KOPT-K1 (cell line): Measurements from ENCODE around the gene MLF2.
A peak's percentile ranks its signal among the peaks of the same experiment; 100 is the strongest.
"Not testable (repeated sequence)": the region's sequence is repeated elsewhere in the genome, so short reads cannot be mapped to it uniquely, and the experiment has no call there.

Experiments used
- H3K27ac ChIP-seq: fragments of 200-600 bp; sonication (generic); 2 replicates; pipeline ENCODE4 v1.5.1; 2016; ENCODE audit warnings: antibody characterized with exemption, mild to moderate bottlenecking, low read depth, low read length; ENCODE audit not compliant: poor library complexity, severe bottlenecking
- H3K36me3 ChIP-seq: fragments of 200-600 bp; sonication (generic); 2 replicates; pipeline ENCODE4 v1.5.1; 2017; ENCODE audit warnings: antibody characterized with exemption, mild to moderate bottlenecking, low read length, moderate library complexity; ENCODE audit not compliant: insufficient read depth
- H3K9me3 ChIP-seq: fragments of 200-600 bp; sonication (generic); 2 replicates; pipeline ENCODE4 v1.5.1; 2017; ENCODE audit warnings: antibody characterized with exemption, low read length, mild to moderate bottlenecking; ENCODE audit not compliant: insufficient read depth, poor library complexity, severe bottlenecking

The MLF2 gene

DNA sequence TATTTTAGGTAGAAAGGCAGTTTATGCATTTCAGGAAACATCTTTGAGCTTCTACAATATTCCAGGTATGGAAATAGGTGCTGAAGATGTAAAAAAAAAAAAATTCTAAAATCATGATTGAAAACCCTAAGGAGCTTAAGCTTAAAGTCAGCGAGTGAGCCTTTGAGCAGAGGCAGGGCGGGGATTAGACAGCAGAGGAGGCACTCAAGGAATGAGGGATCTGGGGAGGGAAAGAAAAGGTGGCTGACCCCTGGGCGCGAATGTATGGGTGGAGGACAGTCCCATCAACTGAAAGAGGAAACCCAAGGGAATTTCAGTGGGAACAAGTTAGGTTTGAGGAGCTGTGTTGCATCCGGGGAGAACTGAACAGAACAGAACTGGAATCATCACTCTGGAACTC, 6.8 kb upstream of the MLF2 start:
- no peak overlapping the region for H3K27ac ChIP-seq

GRCh38 chr12:6758506-6759095, 5.7 kb upstream of the MLF2 start:
- H3K9me3 ChIP-seq: no peaks in the 10 kb centered on the region
- no peaks in the 10 kb centered on the region for H3K36me3 ChIP-seq
- H3K27ac ChIP-seq: no peak overlapping the region

More for the DNA sequence above, 6.8 kb upstream of the MLF2 start:
- Histone ChIP-seq H3K36me3 (no peaks in the 10 kb centered on the region), H3K9me3 (no peaks in the 10 kb centered on the region)

- no peak overlapping the region for H3K27ac ChIP-seq
- H3K9me3 ChIP-seq: no peaks in the 10 kb centered on the region
- no peaks in the 10 kb centered on the region for H3K36me3 ChIP-seq
Observed at GRCh38 chr12:6757028-6757690, 4.2 kb upstream of the MLF2 start.

GRCh38 chr12:6754411-6754810, 1.5 kb upstream of the MLF2 start:
- H3K36me3 ChIP-seq: peaks cover 27% of the 10 kb centered on the region
- no peaks in the 10 kb centered on the region for H3K9me3 ChIP-seq
- no peak overlapping the region for H3K27ac ChIP-seq

GRCh38 chr12:6753772-6754356, 923 bp upstream of the MLF2 start:
- H3K27ac ChIP-seq: peak overlapping the region; percentile 81
- peaks cover 32% of the 10 kb centered on the region for H3K36me3 ChIP-seq
- no peaks in the 10 kb centered on the region for H3K9me3 ChIP-seq

- Histone ChIP-seq H3K27ac (peak overlapping the region; percentile 81), H3K36me3 (peaks cover 47% of the 10 kb centered on the region), H3K9me3 (no peaks in the 10 kb centered on the region)
Observed at GRCh38 chr12:6752167-6752920, 597 bp downstream of the MLF2 start.

- H3K27ac ChIP-seq: no peak overlapping the region
- peaks cover 53% of the 10 kb centered on the region for H3K36me3 ChIP-seq
- H3K9me3 ChIP-seq: no peaks in the 10 kb centered on the region
Observed at GRCh38 chr12:6751767-6752166, 1.2 kb downstream of the MLF2 start.

- H3K27ac ChIP-seq: no peak overlapping the region
- H3K9me3 ChIP-seq: no peaks in the 10 kb centered on the region
- H3K36me3 ChIP-seq: peaks cover 66% of the 10 kb centered on the region
Observed at GRCh38 chr12:6750506-6750905, 2.4 kb downstream of the MLF2 start.

GRCh38 chr12:6748761-6749160, 4.2 kb downstream of the MLF2 start:
- no peak overlapping the region for H3K27ac ChIP-seq
- peaks cover 69% of the 10 kb centered on the region for H3K36me3 ChIP-seq

DNA sequence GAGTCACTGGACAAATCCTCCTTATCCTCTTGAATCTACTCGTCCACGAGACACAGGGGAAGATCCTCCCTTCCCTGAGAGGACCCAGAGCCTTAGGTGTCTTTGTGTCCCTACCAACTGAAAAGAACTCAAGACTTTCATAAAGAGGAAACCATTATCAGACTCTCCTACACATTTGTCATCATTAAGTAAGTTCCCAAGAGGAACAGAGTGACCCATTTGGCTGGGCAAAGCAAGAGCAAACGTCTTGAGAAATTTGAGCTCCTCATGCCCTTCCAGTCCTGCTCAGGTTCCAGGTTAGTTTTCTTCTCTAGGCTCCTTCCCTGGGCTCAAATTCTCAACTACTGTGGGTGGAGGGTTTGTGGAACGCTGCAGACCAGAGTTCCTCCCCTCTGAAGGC, 5.7 kb downstream of the MLF2 start:
- Histone ChIP-seq H3K9me3 (no peaks in the 10 kb centered on the region), H3K27ac (no peak overlapping the region), H3K36me3 (peaks cover 69% of the 10 kb centered on the region)

More at GRCh38 chr12:6748761-6749160, 4.2 kb downstream of the MLF2 start:
- H3K9me3 ChIP-seq: no peaks in the 10 kb centered on the region

- Histone ChIP-seq H3K27ac (no peak overlapping the region), H3K9me3 (no peaks in the 10 kb centered on the region), H3K36me3 (peaks cover 57% of the 10 kb centered on the region)
Observed at GRCh38 chr12:6745741-6746525, 7.0 kb downstream of the MLF2 start.

- H3K36me3 ChIP-seq: peaks cover 31% of the 10 kb centered on the region
- H3K27ac ChIP-seq, H3K9me3 ChIP-seq: not testable (repeated sequence)
Observed at GRCh38 chr12:6743300-6743699, 9.6 kb downstream of the MLF2 start.

DNA sequence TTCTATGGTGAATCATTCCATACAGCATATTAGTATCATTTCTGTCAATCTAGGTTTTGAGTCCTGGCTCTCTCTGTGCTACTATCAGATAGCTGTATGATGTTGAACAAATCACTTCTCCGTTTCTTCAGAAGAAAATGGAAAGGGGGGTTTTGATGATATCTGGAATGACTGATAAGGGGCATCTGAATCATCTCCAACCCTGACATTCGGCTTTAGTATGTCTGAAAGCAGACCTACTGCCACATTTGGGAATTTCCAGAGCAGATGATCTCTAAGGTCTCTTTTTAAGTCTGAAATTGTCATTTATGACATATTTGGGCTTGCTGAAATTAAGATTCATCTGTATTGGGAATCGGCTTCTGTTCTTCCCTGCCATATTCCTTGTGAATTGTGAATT, 10.1 kb downstream of the MLF2 start:
- H3K36me3 ChIP-seq: peaks cover 26% of the 10 kb centered on the region
- no peaks in the 10 kb centered on the region for H3K9me3 ChIP-seq
- H3K27ac ChIP-seq: no peak overlapping the region

DNA sequence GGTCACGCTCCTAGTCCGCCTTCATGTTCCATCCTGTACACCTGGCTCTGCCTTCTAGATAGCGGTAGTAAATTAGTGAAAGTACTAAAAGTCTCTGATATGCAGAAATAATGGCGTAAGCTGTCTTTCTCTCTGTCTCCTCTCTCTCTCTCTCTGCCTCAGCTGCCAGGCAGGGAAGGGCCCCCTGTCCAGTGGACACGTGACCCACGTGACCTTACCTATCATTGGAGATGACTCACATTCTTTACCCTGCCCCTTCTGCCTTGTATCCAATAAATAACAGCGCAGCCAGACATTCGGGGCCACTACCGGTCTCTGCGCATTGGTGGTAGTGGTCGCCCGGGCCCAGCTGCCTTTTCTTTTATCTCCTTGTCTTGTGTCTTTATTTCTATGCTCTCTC, 10.9 kb downstream of the MLF2 start:
- not testable (repeated sequence) for H3K9me3 ChIP-seq, H3K27ac ChIP-seq
- peaks cover 19% of the 10 kb centered on the region for H3K36me3 ChIP-seq

GRCh38 chr12:6736754-6737153, 16.2 kb downstream of the MLF2 start:
- Histone ChIP-seq H3K9me3 (no peaks in the 10 kb centered on the region), H3K27ac (no peak overlapping the region), H3K36me3 (peaks cover 14% of the 10 kb centered on the region; the same call in 1 of the 2 replicates)
